DOHH2 (cell line): ENCODE measurements around the gene INTU.

Source experiments
- EZH2phosphoT487 ChIP-seq: fragments of 200-600 bp; sonication (generic); IDR thresholded peaks from 2 replicates; pipeline ENCODE4 v1.6.1; 2017; ENCODE audit warnings: borderline replicate concordance, mild to moderate bottlenecking, antibody characterized with exemption, low read length, moderate library complexity, mixed read lengths
- TF ChIP-seq, protein P1 (sequence below): fragments of 200-600 bp; sonication (generic); IDR thresholded peaks from one replicate; pipeline ENCODE4 v1.5.1; 2014; ENCODE audit warnings: antibody characterized with exemption, mild to moderate bottlenecking, low read depth, low read length; ENCODE audit not compliant: poor library complexity, severe bottlenecking

DNA sequence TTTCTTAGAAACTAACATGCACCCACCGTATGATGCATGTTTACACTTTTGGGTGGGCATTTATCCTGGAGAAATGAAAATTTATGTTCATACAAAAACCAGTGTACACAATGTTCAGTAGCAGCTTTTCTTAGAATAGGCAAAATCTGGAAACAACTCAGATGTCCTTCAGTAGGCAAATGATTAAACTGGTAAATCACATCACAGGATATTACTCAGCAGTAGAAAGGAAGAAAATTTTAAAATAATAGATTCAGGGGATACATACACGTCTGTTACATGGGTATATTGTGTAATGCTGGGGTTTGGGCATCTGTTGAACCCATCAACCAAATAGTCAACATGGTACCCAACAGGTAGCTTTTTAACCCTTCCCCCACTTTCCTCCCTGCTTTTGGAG, 124.1 kb downstream of the INTU start:
- TF ChIP-seq, protein P1, sequence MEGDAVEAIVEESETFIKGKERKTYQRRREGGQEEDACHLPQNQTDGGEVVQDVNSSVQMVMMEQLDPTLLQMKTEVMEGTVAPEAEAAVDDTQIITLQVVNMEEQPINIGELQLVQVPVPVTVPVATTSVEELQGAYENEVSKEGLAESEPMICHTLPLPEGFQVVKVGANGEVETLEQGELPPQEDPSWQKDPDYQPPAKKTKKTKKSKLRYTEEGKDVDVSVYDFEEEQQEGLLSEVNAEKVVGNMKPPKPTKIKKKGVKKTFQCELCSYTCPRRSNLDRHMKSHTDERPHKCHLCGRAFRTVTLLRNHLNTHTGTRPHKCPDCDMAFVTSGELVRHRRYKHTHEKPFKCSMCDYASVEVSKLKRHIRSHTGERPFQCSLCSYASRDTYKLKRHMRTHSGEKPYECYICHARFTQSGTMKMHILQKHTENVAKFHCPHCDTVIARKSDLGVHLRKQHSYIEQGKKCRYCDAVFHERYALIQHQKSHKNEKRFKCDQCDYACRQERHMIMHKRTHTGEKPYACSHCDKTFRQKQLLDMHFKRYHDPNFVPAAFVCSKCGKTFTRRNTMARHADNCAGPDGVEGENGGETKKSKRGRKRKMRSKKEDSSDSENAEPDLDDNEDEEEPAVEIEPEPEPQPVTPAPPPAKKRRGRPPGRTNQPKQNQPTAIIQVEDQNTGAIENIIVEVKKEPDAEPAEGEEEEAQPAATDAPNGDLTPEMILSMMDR: no peak
- no peak for TF ChIP-seq EZH2phosphoT487
